HCT116 (cell line): ENCODE results near the gene PRKAG2. TPM values are rescaled to one million over a fixed set of nuclear protein-coding genes. Genes with fewer than 3 reads are reported as not detected.

Experiments used
- ATAC-seq: fragments of 200-7000 bp; cut with Tn5 transposase; 2 replicates; pipeline ENCODE4 v1.9.1; 2020; ENCODE audit warnings: mild to moderate bottlenecking, moderate library complexity
- BruUV-seq: library from RNA; stranded (reverse); fragments of 400-500 nt; replicated peaks from 2 replicates; lab custom pipeline; 2021; lab: Mats Ljungman, UMichigan
- CTCF ChIA-PET: fragments of 300-600 bp; sonication (Branson Sonifier 250); formaldehyde crosslinking; loops from one replicate; lab custom pipeline; 2021; ENCODE audit warnings: antibody characterized with exemption; lab: Charles Lee
- POLR2A ChIA-PET: fragments of 300-600, 350-600 bp; sonication (Branson Sonifier 250); formaldehyde crosslinking; loops from one replicate; lab custom pipeline; 2021; ENCODE audit warnings: antibody characterized with exemption; lab: Charles Lee
- RAD21 ChIA-PET, 2 experiments: fragments of 300-600 bp; sonication (Branson Sonifier 250); formaldehyde crosslinking; loops; one replicate each; lab custom pipeline; 2023; ENCODE audit warnings: low total read pairs in 2 of 2; ENCODE audit not compliant: uncharacterized antibody in 2 of 2, unreplicated experiment in 2 of 2, low non-redundant PET in 1 of 2; lab: Charles Lee
- DNase-seq: peaks from one replicate; pipeline ENCODE4 v3.0.0-alpha.2; 2010; ENCODE audit warnings: low read depth, low spot score
- H2AFZ ChIP-seq: fragments of 200-600 bp; shearing (Covaris generic), sonication (generic); 2 replicates; pipeline ENCODE4 v1.6.1; 2017; ENCODE audit warnings: low read depth, mixed run types, mixed read lengths, antibody characterized with exemption, low read length; ENCODE audit not compliant: poor library complexity, severe bottlenecking
- H3K27ac ChIP-seq: 2 replicates; pipeline ENCODE4 v1.5.1; 2012; ENCODE audit warnings: low read depth, low read length
- H3K27me3 ChIP-seq: fragments of 200-600 bp; sonication (generic); 2 replicates; pipeline ENCODE4 v1.6.1; 2016; ENCODE audit warnings: mixed run types, low read length, mixed read lengths; ENCODE audit not compliant: insufficient read depth
- H3K36me3 ChIP-seq, 2 experiments: fragments of 200-500 bp in 1 of 2; fragments of 200-600 bp in 1 of 2; sonication (Bioruptor generic) in 1 of 2; sonication (generic) in 1 of 2; 2 replicates each; pipeline versions ENCODE4 v1.5.1 to v1.6.1; 2014 to 2016; ENCODE audit warnings: low read length in 2 of 2, inconsistent platforms in 1 of 2, mixed read lengths in 1 of 2, mixed run types in 1 of 2; ENCODE audit not compliant: insufficient read depth in 2 of 2, control insufficient read depth in 1 of 2
- H3K4me1 ChIP-seq, 2 experiments: fragments of 200-600 bp in 1 of 2; sonication (generic) in 1 of 2; 2 replicates each; pipeline versions ENCODE4 v1.5.1 to v1.6.1; 2012 to 2017; ENCODE audit warnings: low read length in 2 of 2, inconsistent platforms in 1 of 2, mild to moderate bottlenecking in 1 of 2, mixed read lengths in 1 of 2, mixed run types in 1 of 2, moderate library complexity in 1 of 2; ENCODE audit not compliant: insufficient read depth in 2 of 2, control insufficient read depth in 1 of 2
- H3K4me2 ChIP-seq: fragments of 200-600 bp; sonication (generic); 2 replicates; pipeline ENCODE4 v1.6.1; 2017; ENCODE audit warnings: mixed run types, low read length, mixed read lengths
- H3K4me3 ChIP-seq, 2 experiments: fragments of 200-600 bp in 1 of 2; sonication (generic) in 1 of 2; replicated peaks in 1 of 2; 2 replicates each; pipeline ENCODE4 v1.5.1; 2011 to 2016; ENCODE audit warnings: low read length in 2 of 2, control low read depth in 1 of 2, low read depth in 1 of 2, mild to moderate bottlenecking in 1 of 2, mixed read lengths in 1 of 2, mixed run types in 1 of 2
- H3K79me2 ChIP-seq: fragments of 200-600 bp; sonication (generic); 2 replicates; pipeline ENCODE4 v1.6.1; 2017; ENCODE audit warnings: mild to moderate bottlenecking, mixed run types, low read length, moderate library complexity, mixed read lengths; ENCODE audit not compliant: insufficient read depth
- H3K9ac ChIP-seq: fragments of 200-600 bp; sonication (generic); 2 replicates; pipeline ENCODE4 v1.6.1; 2016; ENCODE audit warnings: low read length, mixed read lengths
- H3K9me2 ChIP-seq: fragments of 200-600 bp; sonication (generic), shearing (Covaris generic); 2 replicates; pipeline ENCODE4 v1.6.1; 2017; ENCODE audit warnings: mixed run types, mild to moderate bottlenecking, moderate library complexity; ENCODE audit not compliant: insufficient read depth
- H3K9me3 ChIP-seq, 2 experiments: fragments of 200-500 bp in 1 of 2; fragments of 200-600 bp in 1 of 2; sonication (Bioruptor generic) in 1 of 2; sonication (generic) in 1 of 2; 2 replicates each; pipeline ENCODE4 v1.6.1; 2014 to 2017; ENCODE audit warnings: low read length in 2 of 2, mixed read lengths in 2 of 2, inconsistent platforms in 1 of 2, low read depth in 1 of 2, mild to moderate bottlenecking in 1 of 2, mixed run types in 1 of 2, moderate library complexity in 1 of 2; ENCODE audit not compliant: control insufficient read depth in 1 of 2, insufficient read depth in 1 of 2
- H4K20me1 ChIP-seq: fragments of 200-600 bp; sonication (generic), shearing (Covaris generic); 2 replicates; pipeline ENCODE4 v1.6.1; 2017; ENCODE audit warnings: mixed run types, mild to moderate bottlenecking, moderate library complexity; ENCODE audit not compliant: insufficient read depth
- CBX3 ChIP-seq: IDR thresholded peaks from 2 replicates; pipeline ENCODE4 v1.6.1; 2012; ENCODE audit warnings: low read depth
- CEBPB ChIP-seq: IDR thresholded peaks from 2 replicates; pipeline ENCODE4 v1.6.1; 2012; ENCODE audit warnings: low read depth
- EGR1 ChIP-seq: IDR thresholded peaks from 2 replicates; pipeline ENCODE4 v1.6.1; 2012; ENCODE audit warnings: low read depth
- ELF1 ChIP-seq: IDR thresholded peaks from 2 replicates; pipeline ENCODE4 v1.6.1; 2012; ENCODE audit warnings: low read depth, borderline replicate concordance
- EZH2 ChIP-seq: fragments of 200-600 bp; sonication (generic); IDR thresholded peaks from 2 replicates; pipeline ENCODE4 v1.6.1; 2017; ENCODE audit warnings: antibody characterized with exemption, mixed run types
- EZH2phosphoT487 ChIP-seq: fragments of 200-600 bp; IDR thresholded peaks from 2 replicates; pipeline ENCODE4 v1.6.1; 2018; ENCODE audit warnings: antibody characterized with exemption, borderline replicate concordance
- FOSL1 ChIP-seq: IDR thresholded peaks from 2 replicates; pipeline ENCODE4 v1.6.1; 2012; ENCODE audit warnings: low read depth
- JUND ChIP-seq: IDR thresholded peaks from 2 replicates; pipeline ENCODE4 v1.6.1; 2012
- MAX ChIP-seq: IDR thresholded peaks from 2 replicates; pipeline ENCODE4 v1.6.1; 2012
- POLR2A ChIP-seq: IDR thresholded peaks from 2 replicates; pipeline ENCODE4 v1.7.0; 2011; ENCODE audit warnings: borderline replicate concordance; ENCODE audit not compliant: insufficient read depth, insufficient read length; ENCODE audit errors: extremely low read depth
- POLR2AphosphoS5 ChIP-seq: IDR thresholded peaks from 2 replicates; pipeline ENCODE4 v1.6.1; 2011; ENCODE audit warnings: mild to moderate bottlenecking, low read depth, low read length, moderate library complexity
- RAD21 ChIP-seq: IDR thresholded peaks from 2 replicates; pipeline ENCODE4 v1.6.1; 2012; ENCODE audit warnings: low read depth, mild to moderate bottlenecking
- SIN3A ChIP-seq: IDR thresholded peaks from 2 replicates; pipeline ENCODE4 v1.6.1; 2012; ENCODE audit warnings: low read depth
- SP1 ChIP-seq: IDR thresholded peaks from 2 replicates; pipeline ENCODE4 v1.6.1; 2012; ENCODE audit warnings: low read depth
- SRF ChIP-seq: IDR thresholded peaks from 2 replicates; pipeline ENCODE4 v1.6.1; 2012; ENCODE audit warnings: low read depth
- TCF7L2 ChIP-seq: IDR thresholded peaks from 2 replicates; pipeline ENCODE4 v1.7.0; 2011; ENCODE audit warnings: borderline replicate concordance, inconsistent platforms; ENCODE audit not compliant: insufficient read depth, insufficient read length; ENCODE audit errors: extremely low read depth
- YY1 ChIP-seq: IDR thresholded peaks from 2 replicates; pipeline ENCODE4 v1.6.1; 2011; ENCODE audit warnings: low read length, low read depth, moderate library complexity, mild to moderate bottlenecking; ENCODE audit not compliant: insufficient replicate concordance; ENCODE audit errors: extremely low read depth
- ZBTB33 ChIP-seq: IDR thresholded peaks from 2 replicates; pipeline ENCODE4 v1.6.1; 2011; ENCODE audit warnings: mild to moderate bottlenecking, low read length, moderate library complexity; ENCODE audit not compliant: insufficient replicate concordance; ENCODE audit errors: extremely low read depth
- ZNF274 ChIP-seq: fragments of 200-500 bp; sonication (Bioruptor generic); IDR thresholded peaks from 2 replicates; pipeline ENCODE4 v1.6.1; 2014; ENCODE audit warnings: mild to moderate bottlenecking, low read depth, low read length, inconsistent platforms
- intact Hi-C: fragments of 100-400 bp; cut with micrococcal nuclease; formaldehyde crosslinking; loops from 2 replicates; pipeline ENCODE4 v1.10.0; 2022
- total RNA-seq: library from RNA; stranded (reverse); gene quantifications from one replicate; pipeline ENCODE4 v1.2.1, GENCODE V29; 2021; ENCODE audit not compliant: unreplicated experiment

Gene PRKAG2
- total RNA-seq, 1 experiment from 2014 or later = 23.6 TPM

GRCh38 chr7:151736403-151736909 lies 140.5 kb downstream of the PRKAG2 start (continued):
- TF ChIP-seq ZBTB33 (no peak), POLR2AphosphoS5 (peak; percentile 57), FOSL1 (no peak)
- TF ChIP-seq, all 23 proteins: peak for 7

GRCh38 chr7:151735851-151736402 lies 141.0 kb downstream of the PRKAG2 start:
- Histone ChIP-seq H3K9ac (peak overlapping the region; percentile 41), H3K4me1 (peaks cover 13 to 18% of the 10 kb centered on the region in 2 experiments), H3K4me2 (peak overlapping the region; percentile 78), H3K27ac (no peak overlapping the region), H3K9me3 (no peaks in the 10 kb centered on the region; a peak in 1 of 4 replicates), H3K79me2 (no peaks in the 10 kb centered on the region), H3K9me2 (no peaks in the 10 kb centered on the region), H3K27me3 (no peaks in the 10 kb centered on the region), H3K36me3 (no peaks in the 10 kb centered on the region), H2AFZ (peak overlapping the region; percentile 79), H3K4me3 (peak overlapping the region in 1 of 2 experiments; percentile 41; a peak in 1 of 4 replicates), H4K20me1 (no peaks in the 10 kb centered on the region)
- CTCF ChIA-PET = interaction anchor here (1.0 to 2.2 kb wide), 3 partner anchors 10 to 93 kb away, joined by 3 to 9 read pairs (median 3); no protein-coding TSS in a partner anchor
- TF ChIP-seq EZH2phosphoT487 = no peak
- TF ChIP-seq CBX3 = no peak
- TF ChIP-seq EGR1 = no peak
- no peak for TF ChIP-seq SRF
- no peak for TF ChIP-seq TCF7L2
- no peak for TF ChIP-seq JUND
- TF ChIP-seq SIN3A = no peak
- no peak for TF ChIP-seq YY1
- TF ChIP-seq SP1 = no peak
- no peak for TF ChIP-seq MAX
- no peak for TF ChIP-seq CEBPB
- no peak for TF ChIP-seq ZNF274
- TF ChIP-seq RAD21 = no peak
- TF ChIP-seq EZH2 = no peak
- TF ChIP-seq FOSL1 = no peak
- TF ChIP-seq POLR2AphosphoS5 = no peak
- TF ChIP-seq POLR2A = no peak
- TF ChIP-seq ELF1 = no peak
- POLR2A ChIA-PET = interaction anchor here (1.0 kb wide), 1 partner anchor 9 kb away, joined by 5 read pairs; no protein-coding TSS in a partner anchor
- BruUV-seq = no TSS peak
- DNase-seq (no peak), ATAC-seq (peak; percentile 10)
- intact Hi-C loops = no loop called here
- RAD21 ChIA-PET = no interaction called here
